Measurements from ENCODE around the gene SCN2B.

SCN2B gene

DNA sequence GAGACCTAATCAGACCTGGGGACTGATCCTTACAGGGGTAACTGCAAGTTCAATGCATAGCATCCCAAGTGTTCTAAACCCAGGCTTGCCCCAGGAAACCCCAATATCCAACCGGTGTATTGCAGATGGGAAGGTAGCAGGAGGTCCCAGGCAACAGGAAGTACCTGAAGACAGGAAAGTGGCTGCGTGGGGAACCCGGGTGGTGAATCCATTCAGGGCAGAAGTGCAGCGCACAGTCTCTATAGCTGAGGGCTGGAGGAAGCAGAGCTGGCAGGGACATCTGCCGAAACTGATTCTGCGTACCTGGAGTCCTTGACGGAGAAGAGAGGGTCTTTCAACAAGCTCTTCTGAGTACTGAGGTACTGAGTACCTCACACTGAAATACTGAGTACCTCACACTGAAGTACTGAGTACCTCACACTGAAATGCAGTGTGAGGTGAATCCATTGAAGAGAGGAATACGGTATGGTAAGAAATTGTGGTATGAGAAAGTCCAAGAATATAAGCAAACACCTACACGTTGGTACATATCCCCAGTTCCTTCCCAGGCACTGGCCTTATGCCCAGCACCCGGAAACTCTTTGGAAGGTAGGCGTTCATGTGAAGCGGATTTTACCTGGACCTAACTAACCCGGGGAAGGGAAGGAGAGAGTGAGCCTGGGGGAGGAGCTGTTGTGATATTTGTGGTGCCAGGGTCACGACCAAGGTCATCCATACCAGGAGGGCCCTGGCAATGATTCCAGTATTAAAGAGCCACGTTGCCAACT lies 43.9 kb downstream of the SCN2B start:
- H4K20me1 ChIP-seq, result no peaks in the 10 kb centered on the region
- peaks cover 0 to 22% (median 0%) of the 10 kb centered on the region in 10 experiments; a peak in 8 of 20 replicates for H3K4me1 ChIP-seq
- no peaks in the 10 kb centered on the region for H3K9me3 ChIP-seq (replicated peaks in 1 of 11)
- H3K27ac ChIP-seq, result no peak overlapping the region
- no peak overlapping the region for H3K4me2 ChIP-seq
- no peak for TF ChIP-seq Cebpa-rat (IDR thresholded peaks at IDR 0.05)
- no peaks in the 10 kb centered on the region for H3K36me3 ChIP-seq
- no peak overlapping the region for H3K4me3 ChIP-seq
- H3K9ac ChIP-seq, result no peak overlapping the region
- no peaks in the 10 kb centered on the region for H3K27me3 ChIP-seq

- Histone ChIP-seq H3K36me3 (no peaks in the 10 kb centered on the region), H4K20me1 (no peaks in the 10 kb centered on the region), H3K9ac (no peak overlapping the region), H3K4me1 (peaks cover 8 to 30% (median 12%) of the 10 kb centered on the region in 10 experiments), H3K9me3 (replicated peaks in 1 of 11) (no peaks in the 10 kb centered on the region), H3K27ac (peak overlapping the region in 1 of 11 experiments; percentile 4; a peak in 1 of 22 replicates), H3K27me3 (no peaks in the 10 kb centered on the region), H3K4me2 (peak overlapping the region in 4 of 11 experiments; percentile 3 to 68 (median 50); a peak in 7 of 22 replicates), H3K4me3 (no peak overlapping the region)
- TF ChIP-seq Cebpa-rat (IDR thresholded peaks at IDR 0.05), result no peak
Observed at GRCh38 chr11:118129471-118130172, 46.8 kb downstream of the SCN2B start.

GRCh38 chr11:118128721-118129470 lies 47.5 kb downstream of the SCN2B start:
- no peaks in the 10 kb centered on the region for H3K9me3 ChIP-seq (replicated peaks in 1 of 11)
- H4K20me1 ChIP-seq, result no peaks in the 10 kb centered on the region
- H3K36me3 ChIP-seq, result no peaks in the 10 kb centered on the region
- peak overlapping the region in 3 of 11 experiments; percentile 37 to 68 (median 64); a peak in 6 of 22 replicates for H3K4me2 ChIP-seq
- H3K27ac ChIP-seq, result peak overlapping the region in 1 of 11 experiments; percentile 4; a peak in 1 of 22 replicates
- H3K4me3 ChIP-seq, result no peak overlapping the region
- no peak for TF ChIP-seq Cebpa-rat (IDR thresholded peaks at IDR 0.05)
- H3K9ac ChIP-seq, result no peak overlapping the region
- peaks cover 9 to 31% (median 12%) of the 10 kb centered on the region in 10 experiments for H3K4me1 ChIP-seq
- H3K27me3 ChIP-seq, result no peaks in the 10 kb centered on the region

GRCh38 chr11:118128310-118128709 lies 48.1 kb downstream of the SCN2B start:
- Histone ChIP-seq H3K4me1 (peaks cover 9 to 31% (median 12%) of the 10 kb centered on the region in 10 experiments), H3K4me3 (no peak overlapping the region), H3K27ac (no peak overlapping the region), H3K4me2 (peak overlapping the region in 2 of 11 experiments; percentile 64 to 68; a peak in 4 of 22 replicates), H3K9me3 (replicated peaks in 1 of 11) (no peaks in the 10 kb centered on the region), H3K9ac (no peak overlapping the region), H4K20me1 (no peaks in the 10 kb centered on the region), H3K27me3 (no peaks in the 10 kb centered on the region), H3K36me3 (no peaks in the 10 kb centered on the region)
- no peak for TF ChIP-seq Cebpa-rat (IDR thresholded peaks at IDR 0.05)

DNA sequence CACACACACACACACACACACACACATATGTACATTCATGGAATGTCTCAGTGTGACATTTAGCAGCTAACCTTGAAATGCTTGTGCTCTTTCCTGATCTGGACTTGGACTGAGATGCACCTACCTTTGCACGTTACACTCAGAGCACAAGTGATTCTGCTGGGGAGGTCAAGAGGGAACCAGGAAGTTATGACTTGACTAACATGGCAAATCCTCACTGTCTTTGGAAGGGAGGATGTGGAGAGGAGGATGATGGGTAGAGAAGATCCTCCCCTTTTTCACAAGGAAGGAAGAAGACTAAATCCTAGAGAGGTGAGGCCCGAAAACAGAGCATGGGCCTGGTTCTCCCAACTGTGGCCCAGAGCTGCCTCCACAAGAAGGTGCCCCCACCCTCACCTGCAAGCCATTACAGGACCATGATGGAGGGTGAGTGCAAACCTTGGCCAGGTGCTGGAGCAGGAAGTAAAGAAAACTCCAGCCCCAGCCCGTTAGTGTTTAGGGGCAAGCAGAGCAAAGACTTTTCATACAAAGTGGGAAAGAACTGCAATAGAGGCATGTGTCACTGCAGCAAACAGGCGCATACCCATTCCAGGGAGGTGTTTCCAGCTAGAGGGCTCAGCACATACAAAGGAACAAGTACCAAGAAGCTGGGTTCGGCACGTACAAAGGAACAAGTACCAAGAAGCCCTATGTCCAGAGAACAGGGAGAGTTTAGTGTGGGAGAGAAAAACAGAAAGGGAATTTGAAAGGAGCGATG lies 50.2 kb downstream of the SCN2B start:
- no peak for TF ChIP-seq Cebpa-rat (IDR thresholded peaks at IDR 0.05)
- no peak overlapping the region for H3K9ac ChIP-seq
- peak overlapping the region in 1 of 11 experiments; percentile 3; a peak in 1 of 22 replicates for H3K4me2 ChIP-seq
- H3K9me3 ChIP-seq (replicated peaks in 1 of 11), result peaks cover 0 to 1% (median 0%) of the 10 kb centered on the region in 11 experiments; a peak in 1 of 22 replicates
- H3K36me3 ChIP-seq, result no peaks in the 10 kb centered on the region
- no peaks in the 10 kb centered on the region for H3K27me3 ChIP-seq
- H4K20me1 ChIP-seq, result no peaks in the 10 kb centered on the region
- H3K27ac ChIP-seq, result no peak overlapping the region
- H3K4me1 ChIP-seq, result peaks cover 9 to 31% (median 12%) of the 10 kb centered on the region in 10 experiments
- H3K4me3 ChIP-seq, result no peak overlapping the region

GRCh38 chr11:118124929-118125535 lies 51.4 kb downstream of the SCN2B start:
- Histone ChIP-seq H3K9ac (no peak overlapping the region), H3K27me3 (no peaks in the 10 kb centered on the region), H3K4me1 (peaks cover 9 to 29% (median 12%) of the 10 kb centered on the region in 10 experiments), H3K4me2 (peak overlapping the region; percentile 40 to 78 (median 51)), H3K9me3 (replicated peaks in 1 of 11) (peaks cover 0 to 9% (median 5%) of the 10 kb centered on the region in 11 experiments; a peak in 5 of 22 replicates), H3K36me3 (no peaks in the 10 kb centered on the region), H3K4me3 (no peak overlapping the region), H3K27ac (no peak overlapping the region), H4K20me1 (no peaks in the 10 kb centered on the region)
- TF ChIP-seq Cebpa-rat (IDR thresholded peaks at IDR 0.05), result no peak

DNA sequence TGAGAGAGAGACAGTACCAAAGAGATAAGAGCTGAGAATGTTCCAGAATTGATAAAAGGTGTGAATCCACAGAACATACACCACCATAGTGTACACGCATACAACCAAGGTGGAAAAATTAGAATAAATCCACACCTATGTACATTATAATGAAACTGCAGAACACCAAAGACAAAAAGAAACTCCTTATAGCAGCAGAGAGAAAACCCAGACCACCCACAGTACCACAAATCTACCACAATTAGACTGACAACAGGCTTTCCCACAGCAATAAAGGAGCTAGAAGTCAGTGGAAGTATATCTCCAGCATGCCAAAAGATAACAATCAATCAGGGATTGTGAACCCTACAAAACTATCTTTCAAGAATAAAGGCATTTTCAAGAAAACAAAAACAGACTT lies 55.6 kb downstream of the SCN2B start:
- H3K4me3 ChIP-seq, result no peak overlapping the region
- H3K9ac ChIP-seq, result no peak overlapping the region
- peaks cover 20 to 34% (median 32%) of the 10 kb centered on the region in 10 experiments for H3K4me1 ChIP-seq
- no peak overlapping the region for H3K4me2 ChIP-seq
- no peak for TF ChIP-seq Cebpa-rat (IDR thresholded peaks at IDR 0.05)
- peaks cover 0 to 9% (median 5%) of the 10 kb centered on the region in 11 experiments; a peak in 5 of 22 replicates for H3K9me3 ChIP-seq (replicated peaks in 1 of 11)
- H3K27ac ChIP-seq, result no peak overlapping the region
- no peaks in the 10 kb centered on the region for H3K36me3 ChIP-seq
- no peaks in the 10 kb centered on the region for H3K27me3 ChIP-seq
- H4K20me1 ChIP-seq, result no peaks in the 10 kb centered on the region
